GM12875 (cell line): Measurements from ENCODE around the gene MAP3K19.
A peak's percentile ranks its signal among the peaks of the same experiment; 100 is the strongest.

Source experiments
- H3K4me3 ChIP-seq: one replicate; pipeline ENCODE4 v1.5.1; 2011; ENCODE audit warnings: low read depth, low read length, control low read depth
- TF ChIP-seq, protein P1 (sequence below): IDR thresholded peaks from 2 replicates; pipeline ENCODE4 v1.5.1; 2011; ENCODE audit warnings: low read depth, mild to moderate bottlenecking, control low read depth, inconsistent platforms, low read length, moderate library complexity, borderline replicate concordance; ENCODE audit not compliant: insufficient read depth

The MAP3K19 gene

DNA sequence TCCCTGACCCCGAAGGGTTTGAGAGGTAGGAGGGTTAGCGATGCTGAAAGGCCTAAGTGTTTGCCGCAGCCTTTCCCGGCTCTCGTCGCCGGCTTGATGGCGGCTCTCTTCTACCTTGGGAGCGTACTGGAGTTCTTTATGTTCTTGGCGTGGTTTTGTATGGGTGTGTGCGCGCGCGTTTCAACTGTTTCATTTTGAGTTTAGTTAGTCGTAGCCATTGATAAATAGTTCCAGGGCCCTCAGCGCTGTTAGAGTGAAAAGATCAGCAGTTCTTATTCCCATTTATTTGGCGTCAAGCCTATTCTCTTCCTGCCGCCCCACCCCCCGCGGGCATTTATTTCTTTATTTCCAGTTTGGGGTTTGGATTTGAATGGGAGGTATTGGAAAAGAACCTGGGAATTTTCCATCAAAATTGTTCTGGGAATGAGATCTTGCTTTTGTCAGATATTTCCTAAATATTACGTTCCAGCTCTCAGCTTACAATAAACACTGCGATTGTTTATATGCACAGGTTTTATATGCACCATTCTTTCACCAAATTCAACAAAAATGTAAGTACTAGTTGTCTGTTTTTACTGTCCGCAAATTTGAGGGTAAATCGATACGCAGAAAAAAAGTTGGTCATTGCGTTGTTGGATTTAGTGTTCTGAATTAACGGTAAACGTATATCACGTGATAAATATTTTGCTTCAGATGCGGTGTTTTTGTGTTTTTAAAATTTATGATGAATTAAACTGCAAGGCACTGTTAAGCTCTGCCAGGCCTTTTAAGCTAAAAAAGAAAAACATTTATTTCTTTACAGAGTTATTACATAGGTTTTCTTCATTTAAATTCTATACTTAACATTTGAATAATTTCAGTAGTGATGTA lies 127.7 kb downstream of the MAP3K19 start:
- H3K4me3 ChIP-seq, result peak overlapping the region; percentile 86
- TF ChIP-seq, protein P1, sequence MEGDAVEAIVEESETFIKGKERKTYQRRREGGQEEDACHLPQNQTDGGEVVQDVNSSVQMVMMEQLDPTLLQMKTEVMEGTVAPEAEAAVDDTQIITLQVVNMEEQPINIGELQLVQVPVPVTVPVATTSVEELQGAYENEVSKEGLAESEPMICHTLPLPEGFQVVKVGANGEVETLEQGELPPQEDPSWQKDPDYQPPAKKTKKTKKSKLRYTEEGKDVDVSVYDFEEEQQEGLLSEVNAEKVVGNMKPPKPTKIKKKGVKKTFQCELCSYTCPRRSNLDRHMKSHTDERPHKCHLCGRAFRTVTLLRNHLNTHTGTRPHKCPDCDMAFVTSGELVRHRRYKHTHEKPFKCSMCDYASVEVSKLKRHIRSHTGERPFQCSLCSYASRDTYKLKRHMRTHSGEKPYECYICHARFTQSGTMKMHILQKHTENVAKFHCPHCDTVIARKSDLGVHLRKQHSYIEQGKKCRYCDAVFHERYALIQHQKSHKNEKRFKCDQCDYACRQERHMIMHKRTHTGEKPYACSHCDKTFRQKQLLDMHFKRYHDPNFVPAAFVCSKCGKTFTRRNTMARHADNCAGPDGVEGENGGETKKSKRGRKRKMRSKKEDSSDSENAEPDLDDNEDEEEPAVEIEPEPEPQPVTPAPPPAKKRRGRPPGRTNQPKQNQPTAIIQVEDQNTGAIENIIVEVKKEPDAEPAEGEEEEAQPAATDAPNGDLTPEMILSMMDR, result no peak

DNA sequence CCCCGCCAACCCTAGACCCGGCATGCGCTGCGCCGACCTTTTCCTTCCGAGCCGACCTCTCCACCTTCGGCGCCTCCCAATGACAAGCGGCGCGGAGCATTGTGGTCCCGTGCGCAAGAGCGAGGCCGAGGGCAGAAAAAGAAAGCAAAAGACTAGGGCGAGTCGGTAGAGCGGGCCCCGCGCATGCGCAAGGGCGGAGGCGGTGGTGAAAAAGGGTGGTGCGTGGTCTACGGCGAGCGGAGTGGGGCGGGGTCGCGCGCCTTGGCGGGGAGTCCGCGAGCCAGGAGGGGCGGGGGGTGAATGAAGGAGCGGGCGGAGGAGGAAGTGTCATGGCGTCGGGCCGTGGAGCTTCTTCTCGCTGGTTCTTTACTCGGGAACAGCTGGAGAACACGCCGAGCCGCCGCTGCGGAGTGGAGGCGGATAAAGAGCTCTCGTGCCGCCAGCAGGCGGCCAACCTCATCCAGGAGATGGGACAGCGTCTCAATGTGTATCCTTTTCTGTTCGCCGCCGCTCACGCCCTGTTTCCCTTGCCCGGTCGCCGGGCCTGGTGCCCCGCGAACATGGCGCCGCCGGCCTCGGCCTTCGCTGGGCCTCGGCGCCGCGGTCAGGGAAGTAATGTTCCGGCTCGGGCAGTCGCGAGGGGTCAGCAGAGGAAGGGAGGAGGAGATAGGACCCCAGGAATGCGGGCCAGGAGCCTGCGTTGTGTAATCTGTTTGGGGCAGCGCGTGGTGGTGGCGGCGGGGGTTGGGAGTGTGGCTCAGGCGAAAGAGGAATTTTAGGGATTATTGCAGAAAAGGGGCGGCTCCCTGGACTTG lies 128.5 kb downstream of the MAP3K19 start, which contains the start of gene CCNT2:
TSS of gene CCNT2 (plus strand) at position 297 of the 815 bp plus-strand sequence. CDS start at position 330, 33 bp downstream.
- peak within 1 kb of the TSS; percentile 86 for H3K4me3 ChIP-seq
- TF ChIP-seq, protein P1, result no peak

DNA sequence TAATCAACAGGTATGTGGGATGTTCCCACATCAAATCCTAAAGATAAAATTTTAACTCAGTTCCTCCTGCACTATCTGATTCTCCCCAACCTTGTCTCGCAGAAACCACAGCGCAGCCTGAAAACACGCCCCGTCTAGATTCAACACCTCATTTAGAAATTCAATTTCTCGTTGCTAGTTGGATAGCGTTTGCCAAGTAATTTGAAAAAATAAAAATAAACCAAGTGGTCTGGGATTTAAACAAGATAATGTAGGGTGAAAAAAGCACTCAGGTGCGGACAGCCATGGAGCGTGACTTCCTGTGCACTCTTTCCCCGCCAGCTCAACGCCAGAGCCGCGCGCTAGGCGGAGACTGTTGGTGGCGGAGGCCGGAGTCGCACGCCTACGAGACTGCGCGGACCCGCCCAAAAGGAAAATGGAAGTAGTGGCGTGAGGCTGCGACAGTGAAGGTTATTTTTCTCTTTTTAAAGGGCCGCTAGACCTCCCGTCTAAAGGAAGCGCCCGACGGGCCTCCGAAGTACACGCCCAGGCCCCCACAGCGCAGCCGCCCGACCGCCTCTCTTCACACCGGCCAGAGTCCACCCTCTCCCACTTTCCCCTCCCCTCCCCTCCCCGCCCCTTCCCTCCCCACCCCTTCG lies 129.2 kb downstream of the MAP3K19 start:
- TF ChIP-seq, protein P1, result 0 out of 2 replicates have a peak, but pooled peaks have one; percentile 6
- peak overlapping the region; percentile 58 for H3K4me3 ChIP-seq

DNA sequence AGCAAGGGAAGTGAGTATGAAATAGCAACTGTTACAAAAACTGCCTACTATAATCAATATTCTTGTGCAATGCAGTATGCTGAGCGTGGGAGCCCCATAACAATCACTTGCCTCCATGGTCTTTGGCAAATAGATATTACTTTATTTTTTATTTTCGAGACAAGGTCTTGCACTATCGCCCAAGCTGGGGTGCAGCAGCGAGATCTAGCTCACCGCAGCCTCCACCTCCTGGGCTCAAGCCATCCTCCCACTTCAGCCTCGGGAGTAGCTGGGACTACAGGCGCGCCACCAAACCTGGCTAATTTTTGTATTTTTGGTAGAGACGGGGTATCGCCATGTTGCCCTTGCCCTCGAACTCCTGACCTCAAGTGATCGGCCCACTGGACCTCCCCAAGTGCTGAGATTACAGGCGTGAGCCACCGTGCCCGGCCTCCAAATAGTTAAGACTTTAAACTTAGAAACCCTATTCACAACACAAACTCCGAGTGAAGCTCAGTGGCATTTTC lies 129.8 kb downstream of the MAP3K19 start:
- H3K4me3 ChIP-seq, result peak overlapping the region; percentile 58
- TF ChIP-seq, protein P1, result no peak
